ENCODE measurements around the gene IFI35.
"Not testable (repeated sequence)": the region's sequence is repeated elsewhere in the genome, so short reads cannot be mapped to it uniquely, and the experiment has no call there.

The IFI35 gene

DNA sequence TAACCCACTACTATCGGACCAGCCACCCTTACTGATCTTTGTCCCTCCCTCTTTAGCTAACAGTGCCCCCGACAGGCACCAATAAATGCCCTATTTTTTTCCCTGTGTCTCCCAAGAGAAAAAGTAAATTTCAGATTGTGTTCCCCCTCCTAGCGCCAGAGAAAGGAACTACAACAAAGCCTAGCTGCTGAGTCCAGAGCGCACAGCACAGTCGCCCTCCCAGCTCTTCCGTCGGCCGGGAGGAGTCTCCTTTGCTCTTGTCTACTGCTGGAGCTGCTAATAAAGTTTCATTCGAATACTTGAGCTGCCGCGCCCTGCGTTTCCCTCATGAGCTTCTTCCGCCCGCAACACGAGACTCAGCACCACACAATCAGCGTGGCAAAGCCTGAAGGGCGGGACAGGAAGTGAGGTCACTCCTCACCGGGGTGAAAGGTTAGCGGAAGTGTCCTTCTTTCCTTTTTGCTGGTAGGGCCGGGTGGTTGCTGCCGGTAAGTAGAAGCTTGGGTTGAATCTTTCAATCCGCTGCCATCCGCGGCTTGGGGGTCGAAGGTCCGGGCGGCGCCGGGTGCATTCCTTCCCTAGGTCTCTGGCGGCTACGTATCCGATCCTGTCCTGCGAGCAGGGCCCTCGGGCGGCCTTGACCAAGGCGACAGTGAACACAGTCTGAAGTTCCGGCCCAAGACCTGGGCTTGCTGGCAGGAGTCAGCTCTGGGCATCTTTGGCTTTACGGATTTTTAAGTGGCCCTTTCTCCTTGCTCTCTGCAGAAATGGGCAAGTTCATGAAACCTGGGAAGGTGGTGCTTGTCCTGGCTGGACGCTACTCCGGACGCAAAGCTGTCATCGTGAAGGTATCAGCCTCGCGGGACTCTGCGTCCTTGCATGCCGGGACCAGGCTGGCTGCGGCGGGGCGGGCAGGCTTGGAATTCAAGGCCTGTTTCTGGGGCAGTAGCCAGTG lies 8.3 kb upstream of the IFI35 start, which contains the start of gene RPL27:
TSS of gene RPL27 (plus strand) at position 436 of the 955 bp plus-strand sequence. CDS start at position 768, 332 bp downstream.
- peak; percentile 100 for DNase-seq

DNA sequence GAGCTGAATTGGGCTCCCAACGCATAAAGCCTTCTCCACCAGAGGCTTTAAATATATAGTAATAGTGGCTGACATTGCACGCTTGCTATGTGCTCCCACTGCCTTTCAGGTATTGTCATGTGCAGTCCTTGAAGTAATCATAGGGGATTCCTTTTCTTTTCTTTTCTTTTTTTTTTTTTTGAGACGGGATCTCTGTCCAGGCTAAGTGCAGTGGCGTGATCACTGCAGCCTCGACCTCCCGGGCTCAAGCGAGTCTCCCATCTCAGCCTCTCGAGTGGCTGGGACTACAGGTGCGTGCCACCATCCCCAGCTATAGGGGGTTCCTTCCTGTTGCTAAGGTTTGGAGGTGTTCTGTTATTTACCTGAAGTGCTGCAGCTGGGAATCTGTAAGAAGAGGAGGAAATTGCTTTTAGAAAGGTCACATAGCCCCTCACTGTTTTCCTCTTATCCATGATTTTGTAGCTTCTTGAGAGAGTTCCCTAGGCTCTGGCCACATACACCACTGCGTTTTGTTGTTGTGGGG lies 7.5 kb upstream of the IFI35 start:
- DNase-seq = no peak

DNA sequence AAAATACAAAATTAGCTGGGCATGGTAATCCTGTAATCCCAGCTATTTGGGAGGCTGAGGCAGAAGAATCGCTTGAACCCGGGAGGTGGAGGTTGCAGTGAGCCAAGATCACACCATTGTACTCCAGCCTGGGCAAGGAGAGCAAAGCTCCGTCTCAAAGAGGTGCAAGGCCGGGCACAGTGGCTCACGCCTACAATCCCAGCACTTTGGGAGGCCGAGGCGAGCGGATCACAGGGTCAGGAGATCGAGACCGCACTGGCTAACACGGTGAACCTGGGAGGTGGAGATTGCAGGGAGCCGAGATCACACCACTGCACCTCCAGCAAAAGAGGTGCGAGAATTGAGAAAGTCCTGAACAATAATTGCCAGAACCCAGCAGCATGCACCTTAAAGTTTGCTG lies 5.7 kb upstream of the IFI35 start:
- not testable (repeated sequence) for DNase-seq

DNA sequence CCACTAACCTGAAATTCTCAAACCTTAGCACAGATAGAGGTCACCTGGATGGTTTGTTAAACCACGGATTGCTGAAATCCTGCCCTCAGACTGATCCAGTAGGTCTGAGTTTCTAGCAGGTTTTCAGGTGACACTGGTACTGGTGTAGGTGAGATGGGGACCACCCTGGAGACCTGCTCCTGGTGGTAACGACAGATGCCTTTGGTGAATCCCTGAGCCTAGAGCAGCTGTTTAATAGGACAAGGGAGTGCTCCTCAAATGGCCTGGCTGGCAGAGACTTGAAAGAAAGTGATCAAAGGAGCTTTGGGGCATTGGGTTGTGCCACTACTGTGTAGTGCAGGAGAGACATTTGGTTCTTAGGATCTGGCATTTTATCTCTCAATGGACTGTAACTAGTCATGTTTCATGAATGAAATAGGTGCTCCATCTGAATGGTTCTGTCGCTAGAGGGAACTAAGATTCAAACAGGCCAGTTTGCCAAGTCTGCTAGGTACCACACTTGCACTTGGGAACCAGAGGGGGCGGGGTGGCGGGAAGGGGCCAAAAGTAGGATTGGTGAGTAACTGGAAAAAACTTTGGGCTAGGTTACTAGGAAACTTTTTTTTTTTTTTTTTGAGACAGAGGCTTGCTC lies 2.9 kb upstream of the IFI35 start:
- peak; percentile 48 for DNase-seq

DNA sequence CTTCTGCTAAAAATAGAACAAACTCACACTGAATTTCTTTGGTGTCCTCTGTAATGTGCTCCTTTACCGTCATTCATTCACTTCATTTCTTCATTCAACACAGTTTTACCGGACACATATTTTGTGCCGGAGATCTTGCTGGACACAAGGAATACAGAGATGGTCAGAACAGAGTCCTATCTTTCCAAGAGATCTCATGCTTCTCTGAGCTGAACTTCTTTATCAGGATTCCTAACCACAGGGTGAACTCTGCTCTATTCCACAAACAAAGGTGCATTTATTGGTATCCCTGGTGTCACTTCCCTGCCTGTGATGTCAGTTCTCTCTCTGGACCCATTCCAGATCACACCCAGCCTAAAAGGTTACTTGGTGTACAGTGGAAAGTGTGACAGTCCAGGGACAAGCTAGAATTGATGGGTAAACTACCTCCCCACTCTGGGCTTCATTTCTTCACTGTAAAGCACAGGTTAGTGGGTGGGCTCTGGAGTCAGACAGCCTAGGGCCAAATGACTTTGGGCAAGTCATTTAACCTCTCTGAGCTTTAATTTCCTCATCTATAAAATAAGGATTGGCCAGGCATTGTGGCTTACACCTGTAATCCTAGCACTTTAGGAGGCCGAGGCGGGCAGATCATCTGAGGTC lies 4.2 kb downstream of the IFI35 start:
- DNase-seq = no peak

DNA sequence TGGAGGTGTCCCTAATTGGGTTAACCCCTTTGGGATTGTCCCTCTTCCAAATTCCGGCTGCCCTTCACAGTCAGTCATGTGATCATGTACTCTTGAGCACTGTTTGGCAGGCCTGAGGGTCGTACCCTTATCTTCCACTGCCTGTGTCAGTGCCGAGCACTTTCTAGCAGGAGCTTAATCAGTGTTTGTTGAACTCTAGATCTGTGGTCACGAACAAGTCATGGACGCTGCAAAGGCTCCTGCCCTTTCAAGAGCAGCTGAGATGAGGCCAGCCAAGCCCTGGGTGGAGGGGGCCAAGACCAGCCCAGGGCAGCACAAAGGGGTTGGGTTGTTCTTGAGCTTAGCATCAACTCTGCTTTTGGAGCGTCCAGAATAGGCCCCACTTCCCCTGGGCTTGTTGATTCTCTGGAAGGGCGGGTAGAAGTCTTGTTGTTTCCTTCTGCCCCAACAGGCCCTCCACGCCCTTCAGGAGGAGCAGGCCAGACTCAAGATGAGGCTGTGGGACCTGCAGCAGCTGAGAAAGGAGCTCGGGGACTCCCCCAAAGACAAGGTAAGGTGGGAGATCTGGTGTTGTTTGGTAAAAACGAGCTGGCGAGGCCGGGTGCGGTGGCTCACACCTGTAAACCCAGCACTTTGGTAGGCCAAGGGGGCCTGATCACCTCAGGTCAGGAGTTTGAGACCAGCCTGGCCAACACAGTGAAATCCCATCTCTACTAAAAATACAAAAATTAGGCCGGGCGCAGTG lies 5.3 kb downstream of the IFI35 start:
- no peak for DNase-seq

DNA sequence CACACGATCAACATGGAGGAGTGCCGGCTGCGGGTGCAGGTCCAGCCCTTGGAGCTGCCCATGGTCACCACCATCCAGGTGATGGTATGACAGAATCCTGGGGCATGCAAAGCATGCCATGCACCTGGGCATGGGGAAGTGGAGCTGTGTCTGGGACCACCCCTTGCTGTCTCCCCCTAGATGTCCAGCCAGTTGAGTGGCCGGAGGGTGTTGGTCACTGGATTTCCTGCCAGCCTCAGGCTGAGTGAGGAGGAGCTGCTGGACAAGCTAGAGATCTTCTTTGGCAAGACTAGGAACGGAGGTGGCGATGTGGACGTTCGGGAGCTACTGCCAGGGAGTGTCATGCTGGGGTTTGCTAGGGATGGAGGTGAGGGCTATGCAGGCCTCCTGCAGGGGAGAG lies 6.7 kb downstream of the IFI35 start:
- DNase-seq = no peak

DNA sequence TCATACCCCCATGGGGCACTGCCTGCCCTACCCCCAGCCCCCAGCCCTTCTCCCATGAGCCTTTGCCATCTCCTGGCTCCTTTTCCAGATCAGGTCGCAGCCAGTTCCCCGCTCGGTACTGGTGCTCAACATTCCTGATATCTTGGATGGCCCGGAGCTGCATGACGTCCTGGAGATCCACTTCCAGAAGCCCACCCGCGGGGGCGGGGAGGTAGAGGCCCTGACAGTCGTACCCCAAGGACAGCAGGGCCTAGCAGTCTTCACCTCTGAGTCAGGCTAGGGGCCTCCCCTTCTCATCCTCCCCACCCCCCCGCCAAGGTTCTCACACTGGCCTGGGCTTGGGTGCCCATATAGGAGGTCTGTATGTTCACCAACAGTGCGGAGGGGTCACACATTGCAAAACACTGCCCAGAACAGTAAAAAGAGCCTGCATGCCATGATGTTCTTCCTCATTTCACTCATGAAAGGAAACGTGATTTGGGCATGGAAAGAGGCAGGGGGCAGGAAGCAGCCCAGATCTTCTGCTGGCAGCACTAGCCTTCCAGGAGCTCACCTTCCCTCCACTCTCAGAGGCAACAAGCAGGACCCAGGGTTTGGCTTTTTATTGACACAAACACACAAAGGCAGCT lies 7.5 kb downstream of the IFI35 start:
- DNase-seq = no peak

DNA sequence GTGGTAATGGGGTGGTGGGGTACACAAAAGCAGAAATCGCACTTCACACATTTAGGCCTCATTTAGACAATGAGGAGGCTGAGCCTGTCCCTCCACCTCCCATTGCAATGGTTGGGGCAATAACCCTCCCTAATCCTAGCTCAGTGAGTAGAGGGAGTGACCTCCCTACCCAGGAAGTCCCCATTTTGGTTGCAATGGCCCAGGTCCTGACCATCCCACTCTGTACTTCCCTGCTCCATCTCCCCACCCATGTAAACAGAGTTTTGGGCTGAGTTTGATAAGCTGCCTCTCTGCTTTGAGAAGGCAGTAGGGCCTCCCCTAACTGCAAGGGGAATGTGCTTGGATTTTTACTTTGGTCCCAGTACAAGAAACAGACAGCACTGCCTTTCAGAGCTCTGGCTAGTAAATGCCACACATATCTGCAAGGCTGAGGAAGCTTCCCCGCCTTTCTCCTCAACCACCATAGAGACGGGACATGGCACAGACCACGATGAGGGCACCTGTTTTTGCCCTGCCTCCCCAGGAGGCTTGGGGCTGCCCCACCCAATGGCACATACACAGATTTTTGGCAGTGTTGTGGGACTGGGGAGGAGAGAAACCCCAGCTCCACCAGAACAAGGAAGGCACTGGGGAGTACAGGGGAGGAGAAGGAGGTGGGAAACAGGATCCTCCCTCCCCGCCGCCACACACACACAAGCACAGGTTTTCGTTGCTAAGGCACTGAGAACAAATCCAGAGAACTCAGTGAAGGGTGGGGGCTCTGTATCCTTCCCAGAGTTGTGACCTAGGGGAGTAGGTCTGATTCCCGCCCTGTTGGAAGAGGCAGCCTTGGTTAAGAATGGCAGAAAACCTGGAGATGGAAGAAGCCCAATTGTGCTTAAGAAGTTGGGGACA lies 8.3 kb downstream of the IFI35 start:
- DNase-seq = no peak

DNA sequence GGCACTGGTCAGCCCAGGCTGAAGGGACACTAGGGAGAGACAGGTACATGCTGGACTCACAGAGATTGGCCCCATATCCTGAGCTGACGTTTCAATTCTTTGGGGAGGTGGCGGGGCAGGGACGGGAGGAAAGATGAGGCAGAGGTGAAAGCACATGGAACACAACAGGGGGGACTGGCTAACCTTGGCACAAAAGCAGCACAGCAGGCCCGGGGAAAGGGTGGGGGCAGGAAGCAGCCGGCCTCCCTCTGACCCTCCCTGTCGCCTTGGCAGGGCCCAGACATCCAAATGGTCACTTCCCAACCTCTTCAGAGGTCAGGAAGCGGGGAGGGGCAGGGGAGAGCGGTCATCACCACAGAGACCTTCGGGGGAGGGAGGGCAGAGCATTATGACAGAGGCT lies 9.0 kb downstream of the IFI35 start:
- DNase-seq = no peak

DNA sequence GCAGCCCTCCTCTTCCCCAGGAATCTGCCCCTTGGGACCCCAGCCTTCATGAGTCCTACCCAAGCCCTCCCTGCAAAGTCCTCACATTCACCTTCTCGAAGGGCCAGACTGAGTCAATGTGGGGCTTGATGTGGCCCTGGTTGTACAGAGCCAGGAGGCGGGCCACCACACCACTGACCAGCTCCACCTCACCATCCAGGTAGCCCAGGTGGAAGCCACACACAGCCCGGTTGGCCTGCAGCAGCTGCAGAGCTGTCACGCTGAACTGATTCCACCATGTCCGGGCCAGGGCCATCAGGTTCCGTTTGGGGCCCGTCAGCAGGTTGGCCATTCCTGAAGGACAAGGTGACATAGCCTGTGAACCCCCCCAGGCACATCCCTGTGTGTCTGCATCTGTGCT lies 9.6 kb downstream of the IFI35 start:
- no peak for DNase-seq

DNA sequence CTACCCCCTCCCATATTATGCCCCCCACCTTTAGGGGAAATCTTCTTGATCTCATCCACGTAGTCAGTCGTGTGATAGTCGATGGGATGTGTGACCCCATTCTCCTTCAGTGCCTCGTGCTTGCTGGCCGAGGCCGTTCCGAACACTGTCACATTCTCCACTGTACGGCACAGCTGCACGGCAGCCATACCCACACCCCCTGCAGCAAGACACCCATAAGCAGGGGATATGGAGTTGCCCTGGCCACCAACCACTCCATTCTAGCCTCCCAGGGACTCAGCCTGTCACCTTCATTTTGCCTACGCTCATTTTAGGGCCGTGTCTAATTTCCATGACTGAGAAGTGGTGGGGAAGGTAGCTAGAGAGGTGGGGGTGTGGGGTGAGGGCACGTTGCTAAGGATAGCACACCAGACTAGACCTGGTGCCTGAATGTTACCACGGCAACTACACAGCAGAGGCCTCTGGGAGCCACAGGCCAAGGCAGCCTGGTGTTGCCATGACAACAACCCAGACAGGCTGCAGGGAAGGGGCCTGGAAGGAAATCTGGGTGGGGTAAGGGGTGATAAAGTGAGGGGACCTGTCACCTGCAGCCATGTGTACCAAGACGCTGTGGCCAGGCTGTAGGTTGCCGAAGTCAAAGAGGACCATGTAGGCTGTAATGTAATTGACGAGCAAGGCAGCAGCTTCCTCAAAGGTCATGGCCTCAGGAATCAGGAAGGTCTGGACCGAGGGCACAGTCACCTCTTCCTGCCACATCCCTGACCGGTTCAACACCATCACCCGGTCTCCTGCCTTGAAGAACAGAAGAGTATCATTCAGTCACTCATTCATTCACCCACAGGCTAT lies 11.6 kb downstream of the IFI35 start:
- no peak for DNase-seq

DNA sequence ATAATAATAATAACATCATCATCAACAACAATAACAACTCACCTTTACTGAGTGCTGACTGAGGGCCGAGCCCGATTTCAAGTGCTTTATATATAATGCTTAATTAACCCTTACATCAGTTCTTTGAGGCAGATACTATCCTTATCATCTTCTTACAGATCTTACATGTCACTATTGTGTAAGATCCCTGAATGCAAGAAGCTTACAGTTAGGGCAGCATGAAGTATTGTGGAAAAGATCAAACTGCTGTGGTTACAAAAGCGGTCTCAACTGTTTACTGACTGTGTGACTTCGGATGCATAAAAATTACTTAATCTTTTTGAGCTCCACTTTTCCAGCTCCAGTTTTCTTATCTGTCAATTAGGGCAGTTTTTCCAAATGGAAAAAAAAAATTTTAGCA lies 12.3 kb downstream of the IFI35 start:
- no peak for DNase-seq

DNA sequence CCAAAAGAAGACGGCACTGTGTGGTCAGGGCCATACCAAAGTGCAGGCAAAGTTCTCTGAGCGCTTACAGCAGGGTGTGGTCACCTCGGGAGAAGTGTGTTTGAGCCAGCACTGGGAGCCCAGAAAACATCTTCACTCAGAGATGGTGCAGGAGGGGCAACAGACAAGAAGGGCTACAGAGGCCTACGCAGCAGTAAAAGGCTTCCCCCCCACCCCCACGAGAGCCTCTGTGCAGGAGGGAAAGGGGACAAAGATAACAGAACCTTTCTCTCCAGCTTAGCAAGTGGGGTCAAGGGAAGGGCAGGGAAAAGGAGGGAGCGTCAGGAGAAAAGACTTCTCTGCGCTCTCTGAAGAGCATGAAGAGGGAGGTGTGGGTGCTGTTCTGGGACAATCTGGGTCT lies 12.8 kb downstream of the IFI35 start:
- no peak for DNase-seq

DNA sequence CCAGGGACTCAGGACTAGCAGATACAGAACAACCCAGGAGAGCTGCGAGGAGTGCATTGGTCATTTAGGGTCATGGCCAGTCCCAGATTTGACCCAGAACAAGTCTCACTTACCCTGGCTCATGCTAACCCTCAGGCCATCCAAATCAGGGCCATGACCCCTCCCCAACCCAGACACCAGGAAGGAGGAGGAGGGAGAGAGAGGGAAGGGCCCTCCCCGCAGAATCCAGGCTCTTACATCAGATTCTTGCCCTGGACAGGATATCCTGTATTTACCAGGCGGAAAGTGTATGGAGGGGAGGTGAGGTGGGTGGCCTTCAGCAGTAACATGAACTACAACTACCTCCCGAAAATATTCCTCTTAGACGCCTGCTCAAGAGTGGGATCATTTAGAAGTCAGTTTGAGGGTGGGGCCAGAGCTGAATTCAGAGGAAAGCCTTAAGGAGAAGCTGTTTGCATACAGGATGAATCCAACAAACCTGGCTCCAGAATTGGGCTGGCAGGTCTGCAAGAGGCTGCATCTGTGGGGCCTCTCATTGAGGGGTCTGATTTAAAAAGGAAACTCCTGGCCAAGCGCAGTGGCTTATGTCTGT lies 13.5 kb downstream of the IFI35 start:
- DNase-seq = peak; percentile 26

DNA sequence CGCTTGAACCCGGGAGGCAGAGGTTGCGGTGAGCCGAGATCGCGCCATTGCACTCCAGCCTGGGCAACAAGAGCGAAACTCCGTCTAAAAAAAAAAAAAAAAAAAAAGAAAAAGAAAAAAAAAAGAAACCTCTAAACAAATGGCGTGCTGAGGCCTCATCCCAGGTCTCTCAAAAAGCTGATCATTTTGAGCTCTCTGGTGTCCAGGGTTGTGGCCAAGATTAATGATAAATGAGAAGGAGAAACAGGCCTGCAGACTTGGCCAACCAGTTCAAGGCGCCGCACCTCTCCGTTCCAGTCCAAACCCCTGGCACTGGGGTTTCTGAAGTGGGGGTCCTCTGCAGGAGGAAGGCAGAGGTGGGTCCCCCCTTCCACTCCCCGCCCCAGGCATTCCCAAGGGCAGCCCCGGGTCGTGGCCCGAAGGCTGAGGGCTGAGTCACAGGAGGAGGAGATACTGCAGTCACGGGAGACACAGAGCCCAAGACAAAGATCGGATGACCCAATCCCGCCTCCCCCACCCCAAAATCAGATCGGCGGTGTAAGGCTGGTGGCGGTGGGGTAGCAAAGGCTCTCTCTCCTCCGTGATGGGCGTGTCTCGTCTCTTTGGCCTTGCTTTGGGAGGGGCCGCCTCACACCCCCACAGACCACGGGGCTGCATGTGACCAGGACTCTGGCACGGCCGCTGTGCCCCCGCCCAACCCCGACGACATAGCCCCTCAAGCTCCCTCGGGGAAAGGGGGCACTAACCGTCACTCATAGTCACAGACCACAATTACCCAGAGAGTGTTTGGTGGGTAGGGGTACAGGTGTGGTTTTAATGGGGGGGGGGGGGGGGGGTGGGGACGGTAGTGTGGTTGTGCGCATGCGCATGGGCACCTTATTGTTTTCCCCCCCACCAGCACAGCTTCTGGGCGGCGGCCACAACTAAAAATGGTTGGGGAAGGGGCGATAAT lies 14.5 kb downstream of the IFI35 start:
- DNase-seq = peak; percentile 62

DNA sequence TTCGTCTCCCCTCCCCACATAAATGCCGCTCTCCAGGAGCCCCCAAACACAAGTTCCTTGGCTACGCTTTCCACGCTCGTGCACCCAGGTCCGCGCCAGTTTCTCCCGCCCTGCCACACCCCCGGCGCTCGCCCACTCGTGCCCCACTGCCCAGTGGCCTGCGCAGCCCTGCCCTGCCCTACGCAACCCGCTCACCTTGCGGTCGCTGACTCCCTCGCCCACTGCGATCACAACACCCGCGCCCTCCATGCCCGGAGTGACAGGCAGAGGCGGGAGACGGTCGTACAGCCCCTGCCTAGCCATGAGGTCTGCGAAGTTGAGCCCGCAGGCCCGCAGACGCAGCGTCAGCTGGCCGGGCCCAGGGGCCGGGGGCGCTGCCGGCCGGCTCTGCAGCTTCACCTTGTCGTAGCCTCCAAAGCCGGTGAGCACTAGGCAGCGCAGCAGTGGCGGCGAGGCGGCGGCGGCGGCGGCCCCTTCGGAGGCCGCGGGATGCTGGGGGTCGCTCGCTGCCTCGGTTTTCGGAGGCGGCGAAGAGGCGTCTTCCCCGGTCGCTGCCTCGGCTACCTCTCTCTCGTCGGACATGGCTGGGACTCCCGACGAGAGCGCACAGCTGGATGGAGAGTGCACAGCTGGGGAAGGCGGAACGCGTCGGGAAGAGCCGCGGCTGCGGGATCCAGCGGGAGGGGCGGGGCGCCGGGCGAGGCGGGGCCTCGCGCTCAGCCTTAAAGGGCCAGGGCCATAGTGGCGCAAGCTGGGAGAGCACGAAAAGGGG lies 15.3 kb downstream of the IFI35 start, which contains the start of gene VAT1:
TSS of gene VAT1 (minus strand) at position 645 of the 772 bp plus-strand sequence. CDS start at position 582, 63 bp downstream.
- peak; percentile 70 for DNase-seq
